ENCODE data around the gene KSR1. TPM values are rescaled to one million over a fixed set of nuclear protein-coding genes. Genes with fewer than 3 reads are reported as not detected.

The KSR1 gene
- total RNA-seq, 1 experiment from 2014 or later = 4.5 TPM

- Mint-ChIP-seq H3K27me3 (ENCODE audit: unreplicated experiment) (no peaks in the 10 kb centered on the region), H3K4me3 (ENCODE audit: low read depth, unreplicated experiment) (no peak overlapping the region), H3K4me1 (ENCODE audit: low read depth, unreplicated experiment) (no peaks in the 10 kb centered on the region), H3K27ac (ENCODE audit: unreplicated experiment) (no peak overlapping the region), H3K36me3 (ENCODE audit: insufficient read depth, unreplicated experiment) (no peaks in the 10 kb centered on the region), H3K9me3 (ENCODE audit: low read depth, unreplicated experiment) (no peaks in the 10 kb centered on the region)
- no peak for TF ChIP-seq CTCF (IDR thresholded peaks at IDR 0.05; ENCODE audit: unreplicated experiment)
- DNase-seq = no peak
- CTCF ChIA-PET = no interaction called here
- BruUV-seq (replicated peaks) = no TSS peak
- intact Hi-C loops (cut with micrococcal nuclease; ENCODE audit: unreplicated experiment) = no loop called here
These were observed 41.0 kb upstream of the KSR1 start for GRCh38 chr17:27415120-27415795.

- Mint-ChIP-seq H3K4me1 (ENCODE audit: low read depth, unreplicated experiment) (no peaks in the 10 kb centered on the region), H3K27ac (ENCODE audit: unreplicated experiment) (no peak overlapping the region), H3K36me3 (ENCODE audit: insufficient read depth, unreplicated experiment) (no peaks in the 10 kb centered on the region), H3K4me3 (ENCODE audit: low read depth, unreplicated experiment) (no peak overlapping the region), H3K27me3 (ENCODE audit: unreplicated experiment) (peaks cover 3% of the 10 kb centered on the region), H3K9me3 (ENCODE audit: low read depth, unreplicated experiment) (no peaks in the 10 kb centered on the region)
- CTCF ChIA-PET = no interaction called here
- intact Hi-C loops (cut with micrococcal nuclease; ENCODE audit: unreplicated experiment) = no loop called here
- no peak for TF ChIP-seq CTCF (IDR thresholded peaks at IDR 0.05; ENCODE audit: unreplicated experiment)
- BruUV-seq (replicated peaks) = no TSS peak
- DNase-seq = no peak
These were observed 38.5 kb upstream of the KSR1 start for GRCh38 chr17:27417596-27418365.

GRCh38 chr17:27418366-27418615 lies 38.0 kb upstream of the KSR1 start:
- Mint-ChIP-seq H3K4me3 (ENCODE audit: low read depth, unreplicated experiment) (no peak overlapping the region), H3K4me1 (ENCODE audit: low read depth, unreplicated experiment) (no peaks in the 10 kb centered on the region), H3K27ac (ENCODE audit: unreplicated experiment) (no peak overlapping the region), H3K9me3 (ENCODE audit: low read depth, unreplicated experiment) (no peaks in the 10 kb centered on the region), H3K36me3 (ENCODE audit: insufficient read depth, unreplicated experiment) (no peaks in the 10 kb centered on the region), H3K27me3 (ENCODE audit: unreplicated experiment) (peaks cover 9% of the 10 kb centered on the region)
- CTCF ChIA-PET = no interaction called here
- intact Hi-C loops (cut with micrococcal nuclease; ENCODE audit: unreplicated experiment) = no loop called here
- DNase-seq = no peak
- no TSS peak for BruUV-seq (replicated peaks)
- TF ChIP-seq CTCF (IDR thresholded peaks at IDR 0.05; ENCODE audit: unreplicated experiment) = no peak

DNA sequence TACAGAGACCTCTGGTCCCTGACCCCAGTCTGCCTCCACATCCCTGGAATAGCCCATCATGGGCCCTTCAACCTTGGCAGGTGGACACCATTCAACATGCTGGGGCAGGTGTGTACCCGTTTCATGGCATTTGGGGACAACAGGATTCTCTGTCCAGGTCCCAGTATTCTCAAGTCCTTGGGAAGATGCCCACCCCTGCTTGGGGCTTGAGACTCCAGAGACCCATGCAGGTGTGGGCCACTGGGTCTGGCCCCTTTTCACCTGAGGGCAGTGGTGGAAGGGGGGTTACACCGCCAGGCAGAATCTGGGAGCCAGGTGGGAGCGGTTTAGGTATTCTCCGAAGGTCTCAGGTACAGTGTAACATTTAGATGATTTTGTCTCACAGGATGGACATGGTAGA lies 37.1 kb upstream of the KSR1 start:
- Mint-ChIP-seq H3K9me3 (ENCODE audit: low read depth, unreplicated experiment) (no peaks in the 10 kb centered on the region), H3K4me1 (ENCODE audit: low read depth, unreplicated experiment) (no peaks in the 10 kb centered on the region), H3K27me3 (ENCODE audit: unreplicated experiment) (peaks cover 15% of the 10 kb centered on the region), H3K4me3 (ENCODE audit: low read depth, unreplicated experiment) (no peak overlapping the region), H3K36me3 (ENCODE audit: insufficient read depth, unreplicated experiment) (no peaks in the 10 kb centered on the region), H3K27ac (ENCODE audit: unreplicated experiment) (no peak overlapping the region)
- intact Hi-C loops (cut with micrococcal nuclease; ENCODE audit: unreplicated experiment) = no loop called here
- no peak for TF ChIP-seq CTCF (IDR thresholded peaks at IDR 0.05; ENCODE audit: unreplicated experiment)
- CTCF ChIA-PET = no interaction called here
- no peak for DNase-seq
- no TSS peak for BruUV-seq (replicated peaks)
